GM21515 (cell line): Measurements from ENCODE around the gene ACIN1.

ENCODE experiments used
- ATAC-seq: cut with Tn5 transposase; IDR thresholded peaks from one replicate; pipeline ENCODE4 v1.9.1; 2021; ENCODE audit not compliant: unreplicated experiment

ACIN1 gene

GRCh38 chr14:23044840-23045239, 50.1 kb downstream of the ACIN1 start:
- ATAC-seq, result no peak

DNA sequence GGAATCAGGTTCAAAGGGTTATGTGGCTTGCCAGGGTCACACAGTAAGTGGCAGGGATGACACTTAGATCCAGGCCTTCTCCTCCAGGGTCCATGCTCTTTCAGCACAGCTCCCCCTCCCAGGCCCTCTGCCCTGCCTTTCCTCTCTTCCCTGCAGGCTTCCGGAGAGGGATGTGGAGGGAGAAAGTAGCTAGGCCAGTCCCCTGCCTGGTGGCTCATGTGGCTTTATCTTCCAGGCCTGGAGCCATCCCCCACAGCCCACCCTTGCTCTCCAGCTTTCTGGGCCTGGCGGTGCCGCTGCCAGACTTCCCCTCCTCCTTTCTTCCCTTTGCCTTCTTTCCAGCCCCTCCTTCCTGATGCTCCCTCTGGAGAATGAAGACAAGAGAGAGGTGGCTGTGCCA, 51.2 kb downstream of the ACIN1 start:
- ATAC-seq, result no peak

DNA sequence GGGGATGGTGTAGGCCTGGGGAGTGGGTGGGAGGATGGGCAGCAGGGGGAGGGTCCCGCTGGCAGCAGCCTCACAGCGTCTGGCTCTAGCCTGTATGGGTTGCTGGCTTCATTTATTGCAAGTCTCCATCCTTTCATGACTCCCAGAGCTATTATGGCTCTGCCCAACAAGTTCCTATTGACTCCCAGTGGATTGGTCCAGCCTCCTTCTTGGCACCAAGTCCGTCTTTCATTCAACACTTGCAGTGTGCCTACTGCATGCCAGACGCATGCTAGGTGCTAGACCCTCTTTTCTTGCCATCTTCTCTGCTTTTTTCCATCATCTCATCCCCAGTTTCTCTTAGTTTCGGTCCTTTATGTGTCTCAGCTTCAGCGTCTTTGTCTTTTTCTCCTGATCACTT, 51.8 kb downstream of the ACIN1 start:
- ATAC-seq, result no peak

DNA sequence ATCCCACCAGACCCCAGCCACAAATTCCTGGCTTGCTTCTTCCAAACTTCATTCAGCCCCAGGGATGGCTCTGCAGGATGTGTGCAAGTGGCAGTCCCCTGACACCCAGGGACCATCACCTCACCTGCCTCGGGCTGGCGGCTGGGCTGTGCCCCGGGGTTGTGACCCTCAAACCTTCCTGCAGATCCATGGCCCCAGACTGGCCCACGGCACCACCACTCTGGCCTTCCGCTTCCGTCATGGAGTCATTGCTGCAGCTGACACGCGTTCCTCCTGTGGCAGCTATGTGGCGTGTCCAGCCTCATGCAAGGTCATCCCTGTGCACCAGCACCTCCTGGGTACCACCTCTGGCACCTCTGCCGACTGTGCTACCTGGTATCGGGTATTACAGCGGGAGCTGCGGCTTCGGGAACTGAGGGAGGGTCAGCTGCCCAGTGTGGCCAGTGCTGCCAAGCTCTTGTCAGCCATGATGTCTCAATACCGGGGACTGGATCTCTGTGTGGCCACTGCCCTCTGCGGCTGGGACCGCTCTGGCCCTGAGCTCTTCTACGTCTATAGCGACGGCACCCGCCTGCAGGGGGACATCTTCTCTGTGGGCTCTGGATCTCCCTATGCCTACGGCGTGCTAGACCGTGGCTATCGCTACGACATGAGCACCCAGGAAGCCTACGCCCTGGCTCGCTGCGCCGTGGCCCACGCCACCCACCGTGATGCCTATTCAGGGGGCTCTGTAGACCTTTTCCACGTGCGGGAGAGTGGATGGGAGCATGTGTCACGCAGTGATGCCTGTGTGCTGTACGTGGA, 52.6 kb downstream of the ACIN1 start, which contains the start of gene PSMB11:
Gene PSMB11, plus strand, starts transcription at position 51 of the 804 bp plus-strand sequence. Its CDS starts 14 bp downstream, at position 65.
- ATAC-seq, result no peak

DNA sequence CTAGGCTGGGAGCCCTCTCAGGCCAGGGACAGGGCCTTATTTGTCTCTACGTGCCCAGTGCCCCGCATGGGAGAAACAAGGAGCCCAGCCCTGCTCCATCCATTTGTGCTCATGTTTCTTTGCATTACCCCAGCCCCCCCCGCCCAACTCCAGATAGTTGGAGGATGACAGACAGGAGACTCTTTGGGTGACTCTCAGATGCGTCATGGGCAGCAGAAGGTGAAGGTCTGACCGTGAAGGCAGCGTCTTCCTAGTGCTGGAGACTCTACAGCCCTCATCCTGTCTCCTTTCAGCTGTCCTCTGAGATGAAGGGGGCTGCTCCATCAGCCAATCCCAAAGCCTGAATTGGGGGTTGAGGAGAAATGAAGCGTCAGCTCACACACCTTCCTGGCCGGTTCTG, 53.2 kb downstream of the ACIN1 start:
- no peak for ATAC-seq

GRCh38 chr14:23040100-23040499, 54.8 kb downstream of the ACIN1 start:
- ATAC-seq, result no peak

- ATAC-seq, result no peak
Observed at GRCh38 chr14:23035303-23036144, 59.4 kb downstream of the ACIN1 start.

DNA sequence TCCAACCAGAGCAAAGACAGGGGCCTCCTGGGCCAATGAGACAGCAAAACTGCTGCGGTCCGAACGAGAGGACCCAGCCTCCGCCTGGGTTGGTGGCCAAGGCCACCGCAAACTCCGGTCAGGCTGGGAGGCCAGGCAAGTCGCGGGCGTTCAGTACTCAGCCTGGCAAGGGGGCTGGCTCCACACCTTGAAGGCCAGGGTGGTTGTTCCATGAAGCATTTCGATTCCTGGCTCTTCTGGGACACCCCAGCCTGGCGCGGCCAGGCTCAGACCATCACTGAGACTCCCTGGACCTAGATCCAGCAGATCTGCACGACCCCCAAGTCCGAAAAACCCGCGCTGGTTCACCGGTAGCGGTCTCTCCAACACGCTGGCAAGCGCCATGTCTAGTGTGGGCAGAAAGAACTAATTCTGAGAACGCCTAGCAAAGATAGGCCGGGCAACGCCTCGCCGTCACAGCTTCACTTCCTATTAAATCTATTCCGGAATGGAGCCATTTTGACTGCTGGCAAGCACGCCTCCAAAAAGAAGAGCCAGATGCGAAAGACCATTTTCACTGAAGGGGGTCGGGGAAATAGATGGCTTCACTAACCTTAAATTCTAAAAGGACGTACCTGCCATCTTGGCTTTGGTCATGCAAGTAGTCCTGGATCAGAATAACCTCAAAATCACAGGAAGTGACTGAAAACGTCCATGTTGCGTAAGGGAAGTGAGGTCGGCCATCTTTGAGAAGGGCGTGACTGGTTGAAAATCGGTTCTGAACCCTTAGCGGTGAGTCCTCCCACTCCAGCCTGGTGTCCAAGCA, 60.2 kb downstream of the ACIN1 start, which contains the start of gene PSMB5:
Gene PSMB5, minus strand, starts transcription at position 403 of the 805 bp plus-strand sequence. Its CDS starts 19 bp downstream, at position 384.
- ATAC-seq, result peak; percentile 85

GRCh38 chr14:23033801-23034497, 61.0 kb downstream of the ACIN1 start:
- peak; percentile 3 for ATAC-seq

DNA sequence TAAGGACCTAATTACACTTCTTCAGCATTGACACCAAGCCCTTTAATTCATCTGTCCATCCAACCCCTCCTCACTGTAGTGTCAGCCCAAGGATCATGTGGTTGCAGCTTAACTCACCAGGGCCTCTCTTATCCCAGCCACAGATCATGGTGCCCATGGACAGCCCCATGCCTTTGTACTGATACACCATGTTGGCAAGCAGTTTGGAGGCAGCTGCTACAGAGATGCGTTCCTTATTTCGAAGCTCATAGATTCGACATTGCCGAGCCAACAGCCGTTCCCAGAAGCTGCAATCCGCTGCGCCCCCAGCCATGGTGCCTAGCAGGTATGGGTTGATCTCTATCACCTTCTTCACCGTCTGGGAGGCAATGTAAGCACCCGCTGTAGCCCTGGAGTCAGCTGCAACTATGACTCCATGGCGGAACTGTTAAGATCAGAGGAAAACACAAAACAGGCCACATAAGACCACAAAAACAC, 61.6 kb downstream of the ACIN1 start:
- ATAC-seq, result no peak

GRCh38 chr14:23030936-23031335, 64.0 kb downstream of the ACIN1 start:
- no peak for ATAC-seq

GRCh38 chr14:23028799-23029198, 66.1 kb downstream of the ACIN1 start:
- ATAC-seq, result no peak

DNA sequence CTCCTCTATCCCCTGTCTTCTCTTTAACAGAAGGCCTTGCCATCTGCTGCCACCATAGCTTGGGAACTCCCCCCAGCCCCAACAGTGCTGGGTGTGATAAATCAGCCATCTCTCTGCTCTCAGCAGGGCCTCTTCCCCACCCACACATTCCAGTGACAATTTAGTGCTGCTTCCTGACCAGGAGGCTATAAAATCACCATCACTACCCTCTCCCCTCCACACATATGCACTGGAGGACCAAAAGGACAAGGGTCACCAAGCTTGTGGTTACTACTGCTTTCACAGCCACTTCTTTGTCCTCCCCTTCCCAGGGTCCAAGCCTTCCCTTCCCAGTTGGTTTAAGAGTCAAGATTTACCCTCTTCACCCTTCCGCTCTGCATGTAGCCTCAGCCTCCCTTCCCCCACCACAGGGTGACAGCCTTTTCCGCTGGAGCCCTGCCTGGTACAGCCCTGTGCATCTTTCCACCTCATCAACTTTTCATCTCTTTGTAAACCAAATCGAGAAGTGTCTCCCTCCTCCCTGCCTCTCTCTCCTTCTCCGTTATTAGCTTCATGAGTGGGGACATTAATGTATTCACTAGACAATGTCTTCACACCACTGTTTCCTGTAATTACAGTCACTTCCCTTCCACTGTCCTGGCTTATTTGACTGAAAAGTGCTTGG, 69.7 kb downstream of the ACIN1 start:
- ATAC-seq, result no peak

- no peak for ATAC-seq
Observed at GRCh38 chr14:23024612-23025075, 70.3 kb downstream of the ACIN1 start.

GRCh38 chr14:23023795-23024152, 71.2 kb downstream of the ACIN1 start:
- no peak for ATAC-seq

GRCh38 chr14:23023022-23023794, 71.7 kb downstream of the ACIN1 start:
- no peak for ATAC-seq

GRCh38 chr14:23021889-23022442, 73.0 kb downstream of the ACIN1 start:
- ATAC-seq, result no peak

GRCh38 chr14:23021434-23021833, 73.5 kb downstream of the ACIN1 start:
- no peak for ATAC-seq
